ENCODE measurements around the gene EFNA1.

DNA sequence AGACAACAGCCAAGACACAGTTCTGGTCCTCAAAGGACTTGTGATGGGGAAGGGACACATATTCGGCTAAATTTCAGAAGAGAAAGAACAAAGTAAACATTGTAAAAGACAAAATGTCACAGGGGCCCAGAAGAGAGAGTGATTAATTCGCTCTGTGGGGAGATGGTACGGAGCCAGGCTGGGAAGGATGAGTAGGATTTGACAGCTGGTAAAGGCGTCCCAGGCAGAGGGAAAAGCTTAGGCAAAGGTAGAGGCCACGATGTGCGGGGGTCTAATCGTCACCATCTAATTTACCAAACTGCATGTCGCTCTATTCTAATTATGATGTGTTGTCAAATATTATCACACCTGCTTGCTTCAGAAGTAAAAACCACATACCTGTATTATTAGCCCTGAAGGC, 17.3 kb upstream of the EFNA1 start:
- TF ChIP-seq, protein P1, sequence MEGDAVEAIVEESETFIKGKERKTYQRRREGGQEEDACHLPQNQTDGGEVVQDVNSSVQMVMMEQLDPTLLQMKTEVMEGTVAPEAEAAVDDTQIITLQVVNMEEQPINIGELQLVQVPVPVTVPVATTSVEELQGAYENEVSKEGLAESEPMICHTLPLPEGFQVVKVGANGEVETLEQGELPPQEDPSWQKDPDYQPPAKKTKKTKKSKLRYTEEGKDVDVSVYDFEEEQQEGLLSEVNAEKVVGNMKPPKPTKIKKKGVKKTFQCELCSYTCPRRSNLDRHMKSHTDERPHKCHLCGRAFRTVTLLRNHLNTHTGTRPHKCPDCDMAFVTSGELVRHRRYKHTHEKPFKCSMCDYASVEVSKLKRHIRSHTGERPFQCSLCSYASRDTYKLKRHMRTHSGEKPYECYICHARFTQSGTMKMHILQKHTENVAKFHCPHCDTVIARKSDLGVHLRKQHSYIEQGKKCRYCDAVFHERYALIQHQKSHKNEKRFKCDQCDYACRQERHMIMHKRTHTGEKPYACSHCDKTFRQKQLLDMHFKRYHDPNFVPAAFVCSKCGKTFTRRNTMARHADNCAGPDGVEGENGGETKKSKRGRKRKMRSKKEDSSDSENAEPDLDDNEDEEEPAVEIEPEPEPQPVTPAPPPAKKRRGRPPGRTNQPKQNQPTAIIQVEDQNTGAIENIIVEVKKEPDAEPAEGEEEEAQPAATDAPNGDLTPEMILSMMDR (IDR thresholded peaks at IDR 0.05 in 2 of 3, conservative IDR thresholded peaks at IDR 0.05 in 1 of 3; ENCODE audit: borderline replicate concordance in 1 of 3, insufficient read depth in 1 of 3, low read depth in 2 of 3, low read length in 2 of 3): no peak
- TF ChIP-seq, protein P2, sequence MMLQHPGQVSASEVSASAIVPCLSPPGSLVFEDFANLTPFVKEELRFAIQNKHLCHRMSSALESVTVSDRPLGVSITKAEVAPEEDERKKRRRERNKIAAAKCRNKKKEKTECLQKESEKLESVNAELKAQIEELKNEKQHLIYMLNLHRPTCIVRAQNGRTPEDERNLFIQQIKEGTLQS (IDR thresholded peaks at IDR 0.05): no peak
- no peak for TF ChIP-seq CBX3 (IDR thresholded peaks at IDR 0.05; ENCODE audit: low read depth)
- TF ChIP-seq RAD21 (IDR thresholded peaks at IDR 0.05; ENCODE audit: low read depth): no peak
- TF ChIP-seq EZH2 (IDR thresholded peaks at IDR 0.05): no peak
- no peak for TF ChIP-seq TCF7L2 (IDR thresholded peaks at IDR 0.05; ENCODE audit: borderline replicate concordance, extremely low read depth, insufficient read depth, insufficient read length)
- TF ChIP-seq, protein P3, sequence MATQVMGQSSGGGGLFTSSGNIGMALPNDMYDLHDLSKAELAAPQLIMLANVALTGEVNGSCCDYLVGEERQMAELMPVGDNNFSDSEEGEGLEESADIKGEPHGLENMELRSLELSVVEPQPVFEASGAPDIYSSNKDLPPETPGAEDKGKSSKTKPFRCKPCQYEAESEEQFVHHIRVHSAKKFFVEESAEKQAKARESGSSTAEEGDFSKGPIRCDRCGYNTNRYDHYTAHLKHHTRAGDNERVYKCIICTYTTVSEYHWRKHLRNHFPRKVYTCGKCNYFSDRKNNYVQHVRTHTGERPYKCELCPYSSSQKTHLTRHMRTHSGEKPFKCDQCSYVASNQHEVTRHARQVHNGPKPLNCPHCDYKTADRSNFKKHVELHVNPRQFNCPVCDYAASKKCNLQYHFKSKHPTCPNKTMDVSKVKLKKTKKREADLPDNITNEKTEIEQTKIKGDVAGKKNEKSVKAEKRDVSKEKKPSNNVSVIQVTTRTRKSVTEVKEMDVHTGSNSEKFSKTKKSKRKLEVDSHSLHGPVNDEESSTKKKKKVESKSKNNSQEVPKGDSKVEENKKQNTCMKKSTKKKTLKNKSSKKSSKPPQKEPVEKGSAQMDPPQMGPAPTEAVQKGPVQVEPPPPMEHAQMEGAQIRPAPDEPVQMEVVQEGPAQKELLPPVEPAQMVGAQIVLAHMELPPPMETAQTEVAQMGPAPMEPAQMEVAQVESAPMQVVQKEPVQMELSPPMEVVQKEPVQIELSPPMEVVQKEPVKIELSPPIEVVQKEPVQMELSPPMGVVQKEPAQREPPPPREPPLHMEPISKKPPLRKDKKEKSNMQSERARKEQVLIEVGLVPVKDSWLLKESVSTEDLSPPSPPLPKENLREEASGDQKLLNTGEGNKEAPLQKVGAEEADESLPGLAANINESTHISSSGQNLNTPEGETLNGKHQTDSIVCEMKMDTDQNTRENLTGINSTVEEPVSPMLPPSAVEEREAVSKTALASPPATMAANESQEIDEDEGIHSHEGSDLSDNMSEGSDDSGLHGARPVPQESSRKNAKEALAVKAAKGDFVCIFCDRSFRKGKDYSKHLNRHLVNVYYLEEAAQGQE (IDR thresholded peaks at IDR 0.05; ENCODE audit: low read depth): no peak
- TF ChIP-seq ZNF274 (IDR thresholded peaks at IDR 0.05; ENCODE audit: low read depth, low read length): no peak
- no peak for TF ChIP-seq POLR2A (IDR thresholded peaks at IDR 0.05; ENCODE audit: borderline replicate concordance, extremely low read depth, insufficient read depth, insufficient read length)
- TF ChIP-seq POLR2AphosphoS5 (IDR thresholded peaks at IDR 0.05; ENCODE audit: low read depth, low read length): no peak
- no peak for TF ChIP-seq JUND (IDR thresholded peaks at IDR 0.05)
- TF ChIP-seq, protein P4, sequence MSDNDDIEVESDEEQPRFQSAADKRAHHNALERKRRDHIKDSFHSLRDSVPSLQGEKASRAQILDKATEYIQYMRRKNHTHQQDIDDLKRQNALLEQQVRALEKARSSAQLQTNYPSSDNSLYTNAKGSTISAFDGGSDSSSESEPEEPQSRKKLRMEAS (IDR thresholded peaks at IDR 0.05): no peak
- TF ChIP-seq EZH2phosphoT487 (IDR thresholded peaks at IDR 0.05; ENCODE audit: borderline replicate concordance): no peak

Measured in HCT116 (cell line).